HCEC 1CT (cell line): ENCODE results near the gene TTLL11.

Experiments
- DNase-seq: peaks from one replicate; pipeline ENCODE4 v3.0.0-alpha.2; 2017

TTLL11 gene

GRCh38 chr9:121863955-121864354 is 229.2 kb downstream of the TTLL11 start:
- DNase-seq: peak; percentile 18

GRCh38 chr9:121862371-121863332 is 230.5 kb downstream of the TTLL11 start:
- no peak for DNase-seq

GRCh38 chr9:121861501-121862180 is 231.5 kb downstream of the TTLL11 start:
- DNase-seq: peak; percentile 17

GRCh38 chr9:121860744-121861143 is 232.4 kb downstream of the TTLL11 start:
- DNase-seq: peak; percentile 57

GRCh38 chr9:121860213-121860612 is 232.9 kb downstream of the TTLL11 start:
- DNase-seq: no peak

- DNase-seq: no peak
These were observed 233.5 kb downstream of the TTLL11 start for GRCh38 chr9:121859646-121860045.

- no peak for DNase-seq
These were observed 234.3 kb downstream of the TTLL11 start for GRCh38 chr9:121858788-121859187.

GRCh38 chr9:121857928-121858327 is 235.2 kb downstream of the TTLL11 start:
- DNase-seq: no peak

- DNase-seq: no peak
These were observed 237.6 kb downstream of the TTLL11 start for GRCh38 chr9:121855476-121855875.

GRCh38 chr9:121853617-121854395 is 239.3 kb downstream of the TTLL11 start:
- DNase-seq: no peak

GRCh38 chr9:121852651-121853616 is 240.2 kb downstream of the TTLL11 start:
- DNase-seq: no peak

- no peak for DNase-seq
These were observed 240.9 kb downstream of the TTLL11 start for GRCh38 chr9:121852241-121852640.

GRCh38 chr9:121851641-121852091 is 241.4 kb downstream of the TTLL11 start:
- no peak for DNase-seq

GRCh38 chr9:121850366-121850765 is 242.7 kb downstream of the TTLL11 start:
- no peak for DNase-seq

GRCh38 chr9:121849554-121849953 is 243.6 kb downstream of the TTLL11 start:
- DNase-seq: no peak

GRCh38 chr9:121844562-121844961 is 248.5 kb downstream of the TTLL11 start:
- DNase-seq: no peak

- DNase-seq: no peak
These were observed 249.0 kb downstream of the TTLL11 start for GRCh38 chr9:121844098-121844497.

- DNase-seq: peak; percentile 63
These were observed 250.5 kb downstream of the TTLL11 start for GRCh38 chr9:121842612-121842978.

GRCh38 chr9:121841771-121842611 is 251.1 kb downstream of the TTLL11 start:
- peak; percentile 11 for DNase-seq

- DNase-seq: no peak
These were observed 252.0 kb downstream of the TTLL11 start for GRCh38 chr9:121840838-121841760.
